ENCODE measurements around the gene FNDC5. TPM values are rescaled to one million over a fixed set of nuclear protein-coding genes. Genes with fewer than 3 reads are reported as not detected.
A peak's percentile ranks its signal among the peaks of the same experiment; 100 is the strongest.

The FNDC5 gene
- polyA plus RNA-seq, 1 of the 3 experiments (the other 2 are of a cell fraction), result 0.59 TPM

GRCh38 chr1:32894019-32894600 lies 23.4 kb upstream of the FNDC5 start:
- H3K9ac ChIP-seq, result no peak overlapping the region
- peak; percentile 44 for DNase-seq
- no peaks in the 10 kb centered on the region for H3K9me3 ChIP-seq
- WGBS (ENCODE audit: low lambda C conversion rate), result 89% methylated on average over 6 of the region's 8 CpGs
- H3F3A ChIP-seq (replicated peaks; ENCODE audit: insufficient read depth), result peaks cover 4% of the 10 kb centered on the region
- no peak overlapping the region for H3K4me2 ChIP-seq
- H2AFZ ChIP-seq (ENCODE audit: low read depth), result no peak overlapping the region
- TF ChIP-seq PBX3 (IDR thresholded peaks at IDR 0.05), result no peak
- TF ChIP-seq GABPA (IDR thresholded peaks at IDR 0.05; ENCODE audit: low read depth), result no peak
- TF ChIP-seq CTCF (IDR thresholded peaks at IDR 0.05), result no peak
- no peak for TF ChIP-seq SMC3 (IDR thresholded peaks at IDR 0.05; ENCODE audit: low read depth, low read length)
- TF ChIP-seq GATA2 (CRISPR knock-in tag; IDR thresholded peaks at IDR 0.05), result no peak
- no peak for TF ChIP-seq CHD2 (IDR thresholded peaks at IDR 0.05; ENCODE audit: low read length, partially characterized antibody)
- no peak for TF ChIP-seq ELF1 (IDR thresholded peaks at IDR 0.05)
- TF ChIP-seq IRF3 (IDR thresholded peaks at IDR 0.05; ENCODE audit: low read depth, low read length), result no peak
- no peak for TF ChIP-seq REST (IDR thresholded peaks at IDR 0.05; ENCODE audit: low read depth, low read length)
- TF ChIP-seq MXI1 (IDR thresholded peaks at IDR 0.05; ENCODE audit: low read depth, low read length), result no peak
- TF ChIP-seq USF2 (IDR thresholded peaks at IDR 0.05; ENCODE audit: borderline replicate concordance, low read depth, low read length), result no peak
- POLR2A ChIA-PET, result no interaction called here
- no peaks in the 10 kb centered on the region for H3K36me3 ChIP-seq (replicated peaks in 1 of 2; ENCODE audit: control insufficient read depth in 1 of 2, insufficient read depth in 2 of 2, low read length in 1 of 2)
- no peaks in the 10 kb centered on the region for H4K20me1 ChIP-seq (ENCODE audit: insufficient read depth)
- CTCF ChIA-PET, result interaction anchor here (1.2 to 4.9 kb wide), 7 partner anchors 12 to 192 kb away, joined by 3 to 41 read pairs (median 13); no protein-coding TSS in a partner anchor
- no peaks in the 10 kb centered on the region for H3K79me2 ChIP-seq (ENCODE audit: insufficient read depth)
- H3K27ac ChIP-seq (ENCODE audit: low read depth in 2 of 2, low read length in 1 of 2), result no peak overlapping the region
- H3K4me1 ChIP-seq (ENCODE audit: control insufficient read depth in 1 of 2, insufficient read depth in 2 of 2, low read depth in 1 of 2, low read length in 1 of 2), result peaks cover 0 to 4% of the 10 kb centered on the region in 2 experiments; a peak in 2 of 4 replicates
- no peaks in the 10 kb centered on the region for H3K9me2 ChIP-seq
- H3K4me3 ChIP-seq (ENCODE audit: low read depth in 2 of 2, low read length in 1 of 2), result no peak overlapping the region
- 0 out of 2 replicates have a peak, but pooled peaks cover 5% of the 10 kb centered on the region for H3K27me3 ChIP-seq (ENCODE audit: insufficient read depth)

Data from SK-N-SH (cell line).